Raji (cell line): ENCODE results near the gene NPC1.

Source experiments
- POLR2A ChIP-seq: IDR thresholded peaks from 2 replicates; pipeline ENCODE4 v1.6.1; 2011; ENCODE audit warnings: low read depth, low read length, control low read depth; ENCODE audit not compliant: insufficient read depth

The NPC1 gene

GRCh38 chr18:23617412-23618014 lies 31.2 kb upstream of the NPC1 start:
- TF ChIP-seq POLR2A = no peak

DNA sequence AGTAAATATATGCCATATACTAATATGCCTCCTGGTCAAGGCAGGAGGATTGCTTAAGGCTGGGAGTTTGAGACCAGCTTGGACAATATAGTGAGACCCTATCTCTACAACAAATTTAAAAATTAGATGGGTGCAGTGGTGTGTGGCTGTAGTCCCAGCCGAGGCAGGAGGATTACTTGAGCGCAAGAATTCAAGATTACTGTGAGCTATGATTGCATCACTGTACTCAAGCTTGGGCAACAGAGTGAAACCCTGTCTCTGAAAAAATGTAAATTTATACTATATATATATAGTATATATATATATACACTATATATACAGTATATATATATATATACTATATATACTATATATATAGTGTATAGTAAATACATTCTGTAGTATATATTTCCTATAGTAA lies 30.0 kb upstream of the NPC1 start:
- no peak for TF ChIP-seq POLR2A

- TF ChIP-seq POLR2A = no peak
Observed at GRCh38 chr18:23614891-23615290, 28.6 kb upstream of the NPC1 start.

DNA sequence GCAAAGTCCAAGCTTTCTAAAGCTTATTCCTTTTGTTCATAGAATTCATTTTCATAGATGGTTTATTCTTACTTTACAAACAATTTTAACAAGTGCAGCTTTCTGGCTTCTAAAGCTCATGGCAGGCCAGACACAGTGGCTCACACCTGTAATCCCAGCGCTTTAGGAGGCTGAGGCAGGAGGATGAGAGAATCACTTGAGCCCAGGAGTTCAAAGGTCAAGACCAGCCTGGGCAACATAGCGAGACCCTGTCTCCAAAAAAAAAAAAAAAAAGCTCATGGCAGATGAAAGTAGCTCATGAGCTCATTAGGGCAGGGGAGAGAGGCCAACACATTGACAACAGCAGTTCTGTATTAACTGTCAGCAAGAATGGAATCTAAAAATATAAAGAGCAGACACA lies 28.1 kb upstream of the NPC1 start:
- TF ChIP-seq POLR2A = no peak

DNA sequence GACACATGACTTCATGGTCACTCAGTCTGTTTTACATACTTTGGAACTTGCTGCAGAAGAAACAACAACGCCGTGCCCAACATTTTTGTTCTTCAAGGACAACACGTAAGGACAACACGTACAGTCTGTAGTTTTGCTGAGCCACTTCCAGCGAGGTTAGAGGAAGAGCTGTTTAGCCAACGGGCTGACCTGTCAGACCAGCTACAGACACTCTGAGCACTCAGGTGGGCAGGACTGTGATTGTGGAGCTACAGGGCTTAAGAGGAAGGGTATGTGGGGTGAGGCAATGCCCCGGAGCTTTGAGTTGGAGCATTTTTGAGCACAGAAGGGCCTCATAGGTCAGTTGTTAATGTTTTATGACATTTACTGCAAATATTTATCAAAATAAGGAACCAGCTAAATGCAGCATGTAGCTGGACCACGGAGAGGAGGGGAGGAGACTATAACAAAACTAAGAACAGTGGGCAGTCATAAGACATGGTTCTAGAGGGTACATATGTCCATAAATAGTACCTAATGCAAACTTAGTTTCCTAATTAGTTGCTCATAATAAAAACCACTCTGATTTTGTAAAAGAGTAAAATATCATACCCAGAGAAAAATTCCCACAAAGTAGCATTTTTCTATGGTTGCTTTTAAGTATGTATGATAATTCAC lies 26.3 kb upstream of the NPC1 start:
- TF ChIP-seq POLR2A = no peak

DNA sequence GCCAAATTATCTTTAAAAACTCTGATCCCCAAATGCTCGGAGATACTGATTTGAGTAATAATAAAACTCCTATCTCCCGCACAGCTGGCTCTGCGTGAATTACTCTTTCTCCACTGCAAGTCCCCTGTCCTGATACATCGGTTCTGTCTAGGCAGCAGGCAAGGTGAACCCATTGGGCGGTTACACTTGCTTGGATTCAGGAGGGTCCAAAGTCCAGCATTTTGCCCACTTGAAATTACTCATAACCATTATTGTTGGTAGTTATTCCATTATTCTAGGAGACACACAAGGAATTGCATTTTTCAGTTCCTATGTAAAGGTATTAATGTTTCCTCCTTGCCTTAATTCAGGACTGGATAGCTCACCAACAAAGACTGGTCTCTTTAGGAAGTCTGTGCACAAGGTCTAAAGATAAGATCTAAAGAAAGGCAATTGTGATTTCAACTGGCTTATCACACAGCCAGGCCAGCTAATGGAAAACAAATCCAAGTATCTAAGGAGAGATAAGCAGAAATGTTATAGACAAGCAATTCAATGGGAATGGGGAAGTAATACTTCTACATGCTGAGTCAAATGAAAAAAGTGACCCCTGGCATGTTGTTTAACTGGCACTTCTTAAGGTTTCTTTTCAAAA lies 23.2 kb upstream of the NPC1 start:
- TF ChIP-seq POLR2A = no peak

DNA sequence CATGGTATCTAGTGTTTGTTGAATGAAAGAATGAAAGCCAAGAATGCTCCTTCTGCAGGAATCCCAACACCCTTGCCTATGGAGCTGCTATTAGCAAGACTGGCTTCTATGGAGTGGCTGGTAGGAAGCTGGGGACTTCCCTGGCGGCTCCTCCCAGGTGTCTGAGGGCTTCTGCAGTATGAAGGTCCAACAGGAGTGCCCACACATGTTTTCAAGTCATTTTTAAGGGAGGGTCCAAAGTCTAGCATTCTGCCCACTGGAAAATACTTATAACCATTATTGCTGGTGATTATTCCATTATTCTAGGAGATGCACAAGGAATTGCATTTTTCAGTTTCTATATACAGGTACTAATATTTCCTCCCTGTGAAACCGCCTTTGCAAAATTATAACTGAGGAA lies 21.9 kb upstream of the NPC1 start:
- no peak for TF ChIP-seq POLR2A

GRCh38 chr18:23605941-23606340 lies 19.6 kb upstream of the NPC1 start:
- TF ChIP-seq POLR2A = no peak

GRCh38 chr18:23599809-23600208 lies 13.5 kb upstream of the NPC1 start:
- TF ChIP-seq POLR2A = no peak

- no peak for TF ChIP-seq POLR2A
Observed at GRCh38 chr18:23596183-23596582, 9.9 kb upstream of the NPC1 start.

DNA sequence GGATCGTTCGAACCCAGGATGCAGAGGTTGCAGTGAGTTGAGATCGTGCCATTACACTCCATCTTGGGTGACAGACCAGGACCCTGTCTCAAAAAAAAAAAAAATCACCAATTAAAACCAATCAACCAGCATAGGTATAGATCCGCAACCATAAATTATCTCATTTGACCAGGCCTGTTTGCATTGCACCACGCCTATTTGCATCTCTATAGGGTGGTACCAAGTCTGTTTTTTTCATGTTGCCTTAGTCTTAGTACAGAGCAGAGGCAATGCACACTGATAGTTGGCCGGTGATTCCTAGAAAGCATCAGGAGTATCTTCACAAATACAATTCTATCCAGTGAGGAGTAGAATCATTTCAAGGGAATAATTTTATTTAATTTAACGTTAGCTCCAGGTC lies 9.3 kb upstream of the NPC1 start:
- TF ChIP-seq POLR2A = no peak

DNA sequence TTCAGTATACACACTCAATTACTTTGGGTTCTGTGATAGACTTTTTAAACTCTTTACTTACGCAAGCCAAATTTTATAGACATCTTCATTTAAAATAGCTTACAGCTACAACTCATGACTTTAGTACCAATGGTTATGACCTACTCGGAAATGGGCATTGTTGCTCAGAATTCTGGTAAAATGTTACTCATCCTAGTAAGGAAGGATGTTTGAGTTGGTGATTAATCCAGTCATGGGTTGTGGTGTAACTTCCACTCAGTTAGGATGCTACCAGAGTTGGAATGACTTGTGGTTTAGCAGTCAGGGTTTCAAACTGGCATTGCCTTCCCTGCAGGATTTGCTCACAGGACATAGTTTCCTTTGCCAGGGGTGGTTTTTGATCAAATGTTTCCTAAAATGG lies 7.4 kb upstream of the NPC1 start:
- no peak for TF ChIP-seq POLR2A

- TF ChIP-seq POLR2A = no peak
Observed at GRCh38 chr18:23592911-23593310, 6.6 kb upstream of the NPC1 start.

- TF ChIP-seq POLR2A = no peak
Observed at GRCh38 chr18:23591011-23591410, 4.7 kb upstream of the NPC1 start.

- no peak for TF ChIP-seq POLR2A
Observed at GRCh38 chr18:23588836-23589560, 2.7 kb upstream of the NPC1 start.

DNA sequence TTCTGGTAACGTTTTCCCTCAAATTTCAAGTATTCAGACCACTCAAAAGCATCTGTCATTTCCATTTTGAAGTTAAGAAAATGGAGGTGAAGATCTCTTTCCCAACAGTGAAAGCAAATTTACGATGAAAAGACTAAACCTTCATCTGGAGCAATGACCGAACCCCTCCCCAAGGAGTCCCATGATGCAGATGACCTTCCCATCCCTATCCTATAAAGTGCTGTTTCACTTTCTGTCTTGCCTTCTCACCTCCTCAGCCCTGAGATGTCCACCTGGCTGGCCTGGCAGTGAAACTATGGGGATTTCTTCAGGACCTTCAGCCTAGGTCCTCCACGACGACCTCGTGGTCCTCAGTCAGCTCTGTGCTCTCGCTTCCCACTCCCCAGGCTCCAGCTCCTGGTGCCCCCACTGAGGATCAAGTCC lies 925 bp upstream of the NPC1 start:
- no peak for TF ChIP-seq POLR2A
